HL-60 (cell line): ENCODE data around the gene CDYL.
"Not testable (repeated sequence)": the region's sequence is repeated elsewhere in the genome, so short reads cannot be mapped to it uniquely, and the experiment has no call there.

ENCODE experiments used
- DNase-seq, 2 experiments: peaks; one replicate each; pipeline ENCODE4 v3.0.0-alpha.2; 2010 to 2020; ENCODE audit warnings: low read depth in 1 of 2, low spot score in 1 of 2
- H3K27ac ChIP-seq: fragments of 250-450 bp; sonication (Bioruptor Pico); replicated peaks from 2 replicates; pipeline ENCODE4 v1.5.1; 2020; ENCODE audit warnings: mild to moderate bottlenecking, moderate library complexity
- H3K27me3 ChIP-seq: fragments of 250-450 bp; sonication (Bioruptor Pico); 2 replicates; pipeline ENCODE4 v1.5.1; 2021; ENCODE audit warnings: mild to moderate bottlenecking, moderate library complexity; ENCODE audit not compliant: insufficient read depth, poor library complexity, severe bottlenecking
- H3K4me3 ChIP-seq: replicated peaks from 2 replicates; pipeline ENCODE4 v1.5.1; 2011; ENCODE audit warnings: mild to moderate bottlenecking, control low read depth, low read length; ENCODE audit not compliant: insufficient read depth
- CTCF ChIP-seq: IDR thresholded peaks from one replicate; pipeline ENCODE4 v1.5.1; 2011; ENCODE audit warnings: low read length, control low read depth, inconsistent platforms; ENCODE audit not compliant: insufficient read depth
- GABPA ChIP-seq: IDR thresholded peaks from 2 replicates; pipeline ENCODE4 v1.6.1; 2012; ENCODE audit warnings: low read depth
- POLR2AphosphoS5 ChIP-seq: IDR thresholded peaks from 2 replicates; pipeline ENCODE4 v1.6.1; 2012; ENCODE audit warnings: low read depth
- REST ChIP-seq: IDR thresholded peaks from 2 replicates; pipeline ENCODE4 v1.6.1; 2012; ENCODE audit warnings: low read depth; ENCODE audit not compliant: insufficient replicate concordance
- SPI1 ChIP-seq: IDR thresholded peaks from 2 replicates; pipeline ENCODE4 v1.6.1; 2012; ENCODE audit warnings: low read depth, mild to moderate bottlenecking, borderline replicate concordance

Gene CDYL

GRCh38 chr6:4829089-4829488, 52.9 kb downstream of the CDYL start:
- DNase-seq: no peak

GRCh38 chr6:4835540-4835939, 59.3 kb downstream of the CDYL start:
- not testable (repeated sequence) for H3K27ac ChIP-seq, H3K27me3 ChIP-seq, H3K4me3 ChIP-seq, DNase-seq

More at GRCh38 chr6:4829089-4829488, 52.9 kb downstream of the CDYL start:
- H3K4me3 ChIP-seq: no peak overlapping the region
- H3K27me3 ChIP-seq: no peaks in the 10 kb centered on the region
- TF ChIP-seq CTCF (no peak), SPI1 (no peak), GABPA (no peak), REST (no peak), POLR2AphosphoS5 (no peak)
- no peak overlapping the region for H3K27ac ChIP-seq

- TF ChIP-seq POLR2AphosphoS5 (no peak), GABPA (no peak), SPI1 (peak; percentile 68), CTCF (no peak)
- DNase-seq: no peak
- Histone ChIP-seq H3K27ac (no peak overlapping the region), H3K4me3 (no peak overlapping the region), H3K27me3 (no peaks in the 10 kb centered on the region)
Observed at GRCh38 chr6:4840169-4840568, 64.0 kb downstream of the CDYL start.

GRCh38 chr6:4844108-4844507, 67.9 kb downstream of the CDYL start:
- Histone ChIP-seq H3K27me3 (no peaks in the 10 kb centered on the region), H3K27ac (no peak overlapping the region), H3K4me3 (no peak overlapping the region)
- TF ChIP-seq CTCF (no peak), POLR2AphosphoS5 (no peak), REST (no peak), GABPA (no peak), SPI1 (no peak)
- DNase-seq: no peak
